ENCODE measurements around the gene EID3. TPM values are rescaled to one million over a fixed set of nuclear protein-coding genes. Genes with fewer than 3 reads are reported as not detected.

The EID3 gene
- total and polyA plus RNA-seq, 8 donors = 1.6 to 78.1 (median 19.5) TPM

DNA sequence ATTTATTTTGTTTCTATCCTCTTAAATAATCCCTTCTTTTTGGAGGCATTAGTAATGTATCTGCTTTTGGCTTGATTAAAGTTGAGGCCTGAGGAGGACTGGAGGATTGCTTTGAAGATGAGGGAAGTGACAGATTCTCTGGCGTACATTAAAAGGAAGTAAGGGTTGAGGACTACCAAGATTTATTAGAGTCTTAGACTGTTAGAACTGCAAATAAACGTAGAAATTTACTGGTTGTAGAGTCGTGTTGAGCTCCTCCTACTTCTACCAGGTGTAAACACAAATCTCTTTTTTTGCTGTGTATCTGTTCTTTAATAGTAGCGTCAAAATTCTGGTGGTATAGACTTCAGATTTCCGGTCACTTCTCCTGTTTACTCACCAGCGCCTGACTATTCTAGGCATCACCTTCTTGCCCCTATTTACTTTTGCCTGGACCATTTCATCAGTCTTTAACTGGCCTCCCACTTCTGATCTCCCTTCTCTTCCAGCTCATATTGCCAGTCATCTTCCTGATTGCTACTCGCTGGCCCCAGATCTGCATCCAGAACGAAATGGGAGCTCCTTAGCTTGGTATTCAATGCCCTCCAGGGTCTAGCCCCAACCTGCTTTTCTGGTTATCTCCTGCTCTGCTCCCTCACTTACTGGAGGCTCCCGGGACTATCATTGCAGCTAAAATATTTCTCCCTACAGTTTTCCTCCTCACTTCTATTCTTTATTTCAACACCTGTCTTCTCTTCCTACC, 8.4 kb upstream of the EID3 start:
- TF ChIP-seq, protein P1, sequence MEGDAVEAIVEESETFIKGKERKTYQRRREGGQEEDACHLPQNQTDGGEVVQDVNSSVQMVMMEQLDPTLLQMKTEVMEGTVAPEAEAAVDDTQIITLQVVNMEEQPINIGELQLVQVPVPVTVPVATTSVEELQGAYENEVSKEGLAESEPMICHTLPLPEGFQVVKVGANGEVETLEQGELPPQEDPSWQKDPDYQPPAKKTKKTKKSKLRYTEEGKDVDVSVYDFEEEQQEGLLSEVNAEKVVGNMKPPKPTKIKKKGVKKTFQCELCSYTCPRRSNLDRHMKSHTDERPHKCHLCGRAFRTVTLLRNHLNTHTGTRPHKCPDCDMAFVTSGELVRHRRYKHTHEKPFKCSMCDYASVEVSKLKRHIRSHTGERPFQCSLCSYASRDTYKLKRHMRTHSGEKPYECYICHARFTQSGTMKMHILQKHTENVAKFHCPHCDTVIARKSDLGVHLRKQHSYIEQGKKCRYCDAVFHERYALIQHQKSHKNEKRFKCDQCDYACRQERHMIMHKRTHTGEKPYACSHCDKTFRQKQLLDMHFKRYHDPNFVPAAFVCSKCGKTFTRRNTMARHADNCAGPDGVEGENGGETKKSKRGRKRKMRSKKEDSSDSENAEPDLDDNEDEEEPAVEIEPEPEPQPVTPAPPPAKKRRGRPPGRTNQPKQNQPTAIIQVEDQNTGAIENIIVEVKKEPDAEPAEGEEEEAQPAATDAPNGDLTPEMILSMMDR (IDR thresholded peaks at IDR 0.05) = no peak
- TF ChIP-seq POLR2AphosphoS5 (IDR thresholded peaks at IDR 0.05) (no peak), POLR2A (IDR thresholded peaks at IDR 0.05) (no peak), EP300 (IDR thresholded peaks at IDR 0.05) (no peak)
- no peaks in the 10 kb centered on the region for H3K9me3 ChIP-seq
- H3K4me1 ChIP-seq = peaks cover 6 to 97% (median 55%) of the 10 kb centered on the region in 4 donors
- 51 to 67% (median 59%) methylated on average over 9 of the region's 9 CpGs for WGBS, 5 donors
- H3K27ac ChIP-seq = peak overlapping the region in 1 of 5 donors; percentile 55
- H3K27me3 ChIP-seq = no peaks in the 10 kb centered on the region
- no peak for DNase-seq
- intact Hi-C loops (cut with DNase I; ENCODE audit: low total_unique reads) = no loop called here
- peaks cover 43 to 87% (median 75%) of the 10 kb centered on the region in 4 donors for H3K36me3 ChIP-seq
- H3K4me3 ChIP-seq = no peak overlapping the region

DNA sequence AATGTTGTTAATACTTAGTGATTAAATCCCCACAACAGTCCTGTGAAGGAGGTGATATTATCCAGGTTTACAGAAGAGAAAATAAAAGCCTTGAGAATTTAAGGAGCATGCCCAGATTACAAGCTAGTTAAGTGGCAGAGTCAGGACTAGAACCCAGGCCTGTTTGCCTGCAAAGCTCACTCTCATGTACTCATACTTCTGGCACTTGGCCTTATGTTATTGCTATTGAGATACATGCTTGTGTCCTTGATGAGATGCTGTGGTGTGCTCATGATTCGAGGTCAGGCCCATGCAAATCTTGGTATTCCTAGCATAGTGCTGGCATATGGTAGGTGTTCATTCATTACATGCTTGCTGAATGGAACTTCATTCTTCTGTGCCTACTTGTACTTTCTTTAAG, 7.6 kb upstream of the EID3 start:
- Histone ChIP-seq H3K27me3 (no peaks in the 10 kb centered on the region), H3K36me3 (peaks cover 43 to 90% (median 76%) of the 10 kb centered on the region in 4 donors), H3K27ac (peak overlapping the region in 1 of 5 donors; percentile 55), H3K9me3 (no peaks in the 10 kb centered on the region), H3K4me1 (peaks cover 6 to 100% (median 56%) of the 10 kb centered on the region in 4 donors), H3K4me3 (no peak overlapping the region)
- intact Hi-C loops (cut with DNase I; ENCODE audit: low total_unique reads) = no loop called here
- no peak for DNase-seq
- WGBS, 5 donors = 80 to 97% (median 90%) methylated on average over 1 of the region's 1 CpG
- TF ChIP-seq POLR2AphosphoS5 (IDR thresholded peaks at IDR 0.05) = peak in 1 of 3 donors; percentile 9
- no peak for TF ChIP-seq POLR2A (IDR thresholded peaks at IDR 0.05)

DNA sequence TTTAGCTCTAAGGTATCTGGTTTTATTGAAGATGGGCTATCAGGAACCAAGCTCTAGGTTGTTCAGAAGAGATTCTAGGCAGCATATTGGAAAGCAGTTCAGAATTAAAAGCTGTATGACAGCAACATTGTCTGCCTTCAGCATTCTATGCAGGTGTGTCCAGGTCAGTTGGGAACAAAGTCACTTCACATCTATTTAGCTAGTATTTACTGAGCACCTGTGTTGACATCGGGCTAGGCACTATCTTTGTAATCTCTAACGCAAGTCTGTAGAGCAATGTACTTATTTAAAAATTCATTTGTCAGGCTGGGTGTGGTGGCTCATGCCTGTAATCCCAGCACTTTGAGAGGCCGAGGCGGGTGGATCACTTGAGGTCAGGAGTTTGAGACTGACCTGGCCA, 6.8 kb upstream of the EID3 start:
- WGBS, 5 donors = 29 to 75% (median 60%) methylated on average over 4 of the region's 4 CpGs
- intact Hi-C loops (cut with DNase I; ENCODE audit: low total_unique reads) = no loop called here
- Histone ChIP-seq H3K4me1 (peaks cover 6 to 100% (median 55%) of the 10 kb centered on the region in 4 donors), H3K36me3 (peaks cover 39 to 90% (median 70%) of the 10 kb centered on the region in 4 donors), H3K27me3 (no peaks in the 10 kb centered on the region), H3K27ac (peak overlapping the region in 1 of 5 donors; percentile 13), H3K9me3 (no peaks in the 10 kb centered on the region), H3K4me3 (no peak overlapping the region)
- TF ChIP-seq EP300 (IDR thresholded peaks at IDR 0.05) (no peak), POLR2A (IDR thresholded peaks at IDR 0.05) (no peak), POLR2AphosphoS5 (IDR thresholded peaks at IDR 0.05) (peak in 1 of 3 donors; percentile 14)
- TF ChIP-seq, protein P1 (IDR thresholded peaks at IDR 0.05) = no peak
- DNase-seq = no peak

DNA sequence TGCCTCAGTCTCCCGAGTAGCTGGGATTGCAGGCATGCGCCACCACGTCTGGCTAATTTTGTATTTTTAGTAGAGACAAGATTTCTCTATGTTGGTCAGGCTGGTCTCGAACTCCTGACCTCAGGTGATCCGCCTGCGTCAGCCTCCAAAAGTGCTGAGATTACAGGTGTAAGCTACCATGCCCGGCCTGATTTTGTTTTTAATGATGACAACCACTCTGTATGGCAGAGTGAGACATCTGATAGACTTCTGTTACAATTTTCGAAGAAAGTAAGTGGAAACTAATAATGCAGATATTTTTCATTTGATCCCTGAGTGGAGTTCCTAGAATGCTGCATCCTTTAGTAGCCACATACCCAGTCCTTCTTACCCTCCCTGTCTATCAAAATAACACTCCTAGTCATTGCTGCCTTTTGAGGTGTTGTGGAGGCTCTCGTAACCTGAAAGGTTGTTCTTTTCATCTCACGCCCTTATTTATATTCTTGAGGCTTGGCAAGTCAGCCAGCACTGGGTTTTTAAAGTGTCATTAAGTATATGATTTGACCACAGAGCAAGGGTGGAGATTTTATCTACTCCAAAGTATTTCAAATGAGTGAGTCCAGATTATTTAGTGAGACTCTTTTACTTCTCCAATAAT, 5.9 kb upstream of the EID3 start:
- 79 to 85% (median 83%) methylated on average over 10 of the region's 10 CpGs for WGBS, 5 donors

More for the DNA sequence above, 5.9 kb upstream of the EID3 start:
- intact Hi-C loops (cut with DNase I; ENCODE audit: low total_unique reads) = no loop called here
- Histone ChIP-seq H3K4me3 (no peak overlapping the region), H3K9me3 (no peaks in the 10 kb centered on the region), H3K4me1 (peaks cover 6 to 100% (median 55%) of the 10 kb centered on the region in 4 donors), H3K27ac (no peak overlapping the region), H3K36me3 (peaks cover 31 to 83% (median 62%) of the 10 kb centered on the region in 4 donors), H3K27me3 (no peaks in the 10 kb centered on the region)
- no peak for TF ChIP-seq POLR2A (IDR thresholded peaks at IDR 0.05)
- no peak for TF ChIP-seq EP300 (IDR thresholded peaks at IDR 0.05)
- TF ChIP-seq POLR2AphosphoS5 (IDR thresholded peaks at IDR 0.05) = no peak
- TF ChIP-seq, protein P1 (IDR thresholded peaks at IDR 0.05) = no peak
- no peak for DNase-seq
